COR-L47 (cell line): Measurements from ENCODE around the gene PPP1R3A.
"Not testable (repeated sequence)": the region's sequence is repeated elsewhere in the genome, so short reads cannot be mapped to it uniquely, and the experiment has no call there.

Experiments used
- DNase-seq: peaks from one replicate; lab custom pipeline; 2025; lab: John Stamatoyannopoulos, UW

The PPP1R3A gene

GRCh38 chr7:113918946-113919345 is at the start of gene PPP1R3A:
Gene PPP1R3A, minus strand, starts transcription at chr7:113919009. Its CDS starts 13 bp downstream, at chr7:113918996.
- no peak for DNase-seq

DNA sequence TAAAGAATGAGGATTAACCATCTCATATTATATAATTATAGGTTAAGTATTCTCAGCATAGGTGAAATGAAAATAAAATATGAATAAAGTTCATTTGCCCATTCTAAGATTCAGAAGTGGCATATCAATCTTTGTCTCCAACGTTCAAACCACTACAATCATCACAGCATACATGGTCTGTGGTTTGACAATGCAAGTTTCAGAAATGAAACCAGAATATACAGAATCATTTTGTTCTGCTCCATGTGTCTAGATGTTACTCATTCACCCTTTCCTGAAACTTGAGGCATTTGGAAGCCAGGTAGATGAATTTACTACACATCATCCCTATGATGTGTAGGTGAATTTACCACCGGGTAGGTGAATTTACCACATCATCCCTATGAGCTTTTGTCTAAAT is 44.5 kb upstream of the PPP1R3A start:
- DNase-seq: no peak

GRCh38 chr7:113959910-113960309 is 41.1 kb upstream of the PPP1R3A start:
- no peak for DNase-seq

DNA sequence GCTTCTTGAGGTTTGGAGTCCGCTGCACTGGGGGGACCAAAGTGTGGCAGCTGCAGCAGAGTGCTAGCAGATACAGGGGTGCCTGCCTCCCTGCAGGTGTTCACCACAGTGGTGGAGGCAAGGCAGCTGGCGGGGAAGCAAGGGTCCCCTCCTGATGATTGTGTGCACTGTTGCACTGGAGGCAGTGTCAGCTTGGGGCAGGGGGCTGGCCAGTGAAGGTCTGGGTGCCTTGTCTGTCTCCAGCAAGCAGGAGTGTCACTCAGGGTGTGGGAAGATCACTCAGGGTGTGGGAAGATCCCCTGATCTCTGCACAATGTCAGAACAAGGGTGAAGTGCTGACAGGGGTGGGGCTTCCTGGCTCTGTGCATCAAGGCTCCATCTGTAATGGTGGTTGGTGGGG is 36.3 kb upstream of the PPP1R3A start:
- DNase-seq: no peak

- DNase-seq: no peak
Observed at GRCh38 chr7:113953553-113953952, 34.7 kb upstream of the PPP1R3A start.

GRCh38 chr7:113945018-113945938 is 26.5 kb upstream of the PPP1R3A start:
- peak; percentile 21 for DNase-seq

DNA sequence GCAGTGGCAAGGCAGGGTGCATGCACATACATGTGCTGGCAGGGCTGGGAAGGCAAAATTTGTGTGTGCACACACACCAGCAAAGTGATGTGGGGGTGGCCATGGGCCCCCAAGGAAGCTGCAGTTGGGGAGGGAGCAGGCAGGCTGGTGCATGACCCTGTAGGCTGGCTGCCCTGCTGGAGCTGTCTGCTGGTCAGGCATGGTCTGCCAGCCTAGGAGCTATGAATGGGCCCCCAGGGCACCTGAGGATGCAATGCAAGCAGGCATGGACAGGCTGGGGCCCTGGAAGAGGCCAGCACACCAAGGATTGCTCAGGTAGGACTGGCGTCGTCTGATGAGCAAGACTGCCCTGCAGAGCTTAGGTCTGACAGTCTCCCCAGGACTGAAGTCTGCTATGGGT is 18.2 kb upstream of the PPP1R3A start:
- no peak for DNase-seq

DNA sequence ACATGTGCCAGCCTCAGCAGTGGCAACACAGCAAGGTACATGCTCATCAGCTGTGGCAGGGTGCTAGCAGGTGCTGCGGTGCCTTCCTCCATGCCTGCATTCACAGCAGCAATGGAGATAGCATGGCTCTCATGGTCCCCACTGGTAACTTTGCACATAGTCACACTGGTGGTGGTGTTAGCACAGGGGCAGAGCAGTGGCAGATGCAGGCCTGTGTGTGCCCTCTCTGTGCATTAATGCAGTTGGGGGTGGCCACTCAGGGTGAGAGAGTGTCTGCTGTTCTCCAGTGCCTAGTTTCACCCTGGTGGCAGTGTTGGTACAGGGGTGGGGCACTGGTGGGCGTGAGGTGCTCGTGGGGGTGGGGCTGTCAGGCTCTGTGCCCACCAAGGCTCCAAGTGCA is 17.7 kb upstream of the PPP1R3A start:
- no peak for DNase-seq

DNA sequence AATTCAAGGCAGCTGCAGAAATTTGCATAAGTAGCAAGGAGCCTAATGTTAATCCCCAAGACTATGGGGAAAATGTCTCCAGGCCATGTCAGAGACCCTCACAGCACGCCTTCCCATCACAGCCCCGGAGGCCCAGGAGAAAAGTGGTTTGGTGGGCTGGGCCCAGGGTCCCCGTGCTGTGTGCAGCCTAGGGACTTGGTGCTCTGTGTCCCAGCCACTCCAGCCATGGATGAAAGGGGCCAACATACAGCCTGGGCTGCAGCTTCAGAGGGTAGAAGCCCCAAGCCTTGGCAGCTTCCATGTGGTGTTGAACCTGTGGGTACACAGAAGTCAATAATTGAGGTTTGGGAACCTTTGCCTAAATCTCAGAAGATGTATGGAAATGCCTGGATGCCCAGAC is 10.6 kb upstream of the PPP1R3A start:
- not testable (repeated sequence) for DNase-seq

DNA sequence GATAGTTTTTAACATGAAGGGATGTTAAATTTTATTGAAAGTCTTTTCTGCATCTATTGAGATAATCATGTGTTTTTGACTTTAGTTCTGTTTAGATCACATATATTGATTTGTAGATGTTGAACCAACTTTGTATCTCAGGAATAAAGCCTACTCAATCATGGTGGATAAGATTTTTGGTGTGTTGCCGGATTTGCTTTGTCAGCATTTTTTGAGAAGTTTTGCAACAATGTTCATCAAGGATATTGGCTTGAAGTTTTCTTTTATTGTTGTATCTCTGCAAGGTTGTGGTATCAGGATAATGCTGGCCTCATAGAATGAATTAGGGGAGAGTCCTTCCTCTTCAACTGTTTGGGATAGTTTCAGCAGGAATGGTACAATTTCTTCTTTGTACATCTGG is 9.3 kb upstream of the PPP1R3A start:
- DNase-seq: no peak

- DNase-seq: no peak
Observed at GRCh38 chr7:113922049-113922448, 3.2 kb upstream of the PPP1R3A start.

- no peak for DNase-seq
Observed at GRCh38 chr7:113921363-113921762, 2.6 kb upstream of the PPP1R3A start.

DNA sequence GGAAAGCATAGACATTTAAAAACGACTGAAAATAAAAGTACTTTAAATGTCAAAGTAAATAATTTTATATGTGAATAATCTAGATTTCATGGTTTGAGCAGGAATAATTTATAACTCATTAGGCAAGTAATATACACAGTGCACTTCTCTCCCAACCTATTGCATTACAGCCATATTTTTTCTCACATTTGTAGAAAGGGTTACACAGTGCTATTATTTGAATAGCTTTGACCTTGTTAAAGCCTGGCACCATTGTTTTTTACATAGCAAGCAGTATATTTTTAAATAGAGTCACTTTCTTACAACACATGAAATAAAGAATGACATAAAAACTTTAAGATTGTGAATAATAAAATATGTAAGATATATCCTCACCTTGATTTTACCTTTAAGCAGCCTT is 969 bp downstream of the PPP1R3A start:
- no peak for DNase-seq

DNA sequence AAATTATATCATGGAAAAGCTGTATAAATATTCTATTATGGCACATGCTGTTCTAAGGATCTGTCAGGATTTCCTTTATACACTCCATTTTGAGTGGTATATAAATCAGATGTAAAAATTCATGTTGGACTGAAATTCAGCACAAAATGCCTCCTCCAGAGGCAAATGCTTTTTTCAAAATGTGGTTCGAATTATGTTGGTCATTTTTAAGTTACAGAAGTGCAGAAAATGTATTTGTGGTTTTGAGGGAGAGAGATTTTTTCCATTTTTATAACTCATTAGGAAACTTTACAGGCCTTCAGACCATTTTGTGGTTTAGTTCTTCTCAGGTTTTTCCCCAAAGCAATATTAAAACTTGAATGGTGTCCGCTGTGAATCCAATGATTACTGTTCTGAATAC is 2.9 kb downstream of the PPP1R3A start:
- no peak for DNase-seq

DNA sequence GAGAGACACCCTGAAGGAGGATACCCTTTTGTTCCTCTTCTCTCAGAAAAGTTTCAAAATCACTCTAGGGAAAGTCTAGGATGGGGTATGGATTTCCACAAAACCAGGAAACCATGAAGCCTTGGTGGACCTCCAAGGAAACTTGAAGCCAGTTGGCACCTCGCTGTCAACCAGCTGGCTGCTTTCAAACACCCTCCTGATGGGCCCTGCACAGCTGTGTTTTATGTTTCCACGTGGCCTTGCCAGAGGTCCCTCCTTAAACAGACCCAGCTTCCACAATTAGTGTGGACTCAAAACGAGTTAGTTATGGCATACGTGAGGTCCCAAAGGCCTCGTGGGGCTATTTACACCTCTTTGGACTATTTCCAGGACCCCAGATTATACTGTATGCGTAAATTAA is 5.9 kb downstream of the PPP1R3A start:
- no peak for DNase-seq

GRCh38 chr7:113907617-113908016 is 11.2 kb downstream of the PPP1R3A start:
- DNase-seq: no peak

DNA sequence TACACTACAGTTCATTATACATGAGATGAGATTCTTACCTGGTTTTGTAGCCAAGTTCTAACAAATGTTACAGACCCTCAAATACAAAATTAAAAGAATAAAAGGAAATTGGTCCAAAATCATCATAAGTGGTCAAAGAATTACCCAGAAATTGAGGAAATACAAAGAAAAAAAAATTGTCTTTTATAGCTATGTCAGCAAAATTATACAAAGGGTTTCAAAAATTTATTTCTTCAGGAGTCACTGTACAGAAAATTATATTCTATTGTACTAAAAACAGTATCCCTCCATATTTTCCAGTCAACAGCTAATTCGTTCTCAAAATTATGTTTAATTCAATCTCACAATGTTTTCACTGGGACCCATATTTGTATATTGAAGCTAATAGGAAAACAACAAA is 14.3 kb downstream of the PPP1R3A start:
- DNase-seq: no peak

- no peak for DNase-seq
Observed at GRCh38 chr7:113892818-113893217, 26.0 kb downstream of the PPP1R3A start.

DNA sequence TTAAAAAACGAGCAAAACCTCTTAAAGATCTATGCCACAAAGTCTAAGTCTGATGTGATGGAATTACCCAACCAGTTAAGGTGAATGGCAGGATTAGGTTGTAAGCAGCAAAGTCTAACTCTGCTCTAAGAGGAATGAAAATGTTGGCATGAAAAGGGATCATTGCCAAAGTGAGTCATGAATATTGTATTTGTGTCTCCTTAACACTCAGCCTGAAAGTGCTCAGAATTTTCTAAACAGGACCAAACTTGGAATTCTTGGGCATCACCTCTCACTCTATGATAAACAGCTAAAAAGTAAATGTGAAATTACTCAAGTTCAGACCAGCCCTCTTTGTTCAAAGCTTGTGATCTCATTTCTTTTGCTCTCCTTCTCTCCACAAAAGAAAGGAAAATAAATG is 27.0 kb downstream of the PPP1R3A start:
- DNase-seq: no peak

DNA sequence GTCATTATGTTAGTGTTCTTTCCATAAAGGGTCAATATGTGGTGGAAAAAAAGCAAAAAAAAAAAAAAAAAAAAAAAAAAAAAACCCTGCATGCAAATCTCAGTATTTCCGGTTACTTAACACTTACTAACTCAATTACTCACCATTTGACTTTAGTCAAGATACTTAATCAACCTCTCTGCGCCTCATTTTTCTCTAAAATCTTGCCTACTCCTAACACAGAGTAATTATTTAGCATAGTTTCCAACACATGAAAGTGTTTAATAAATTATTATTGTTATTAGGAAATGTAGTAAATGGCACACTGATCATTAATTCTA is 27.8 kb downstream of the PPP1R3A start:
- DNase-seq: no peak

- no peak for DNase-seq
Observed at GRCh38 chr7:113890331-113891030, 28.3 kb downstream of the PPP1R3A start.

- no peak for DNase-seq
Observed at GRCh38 chr7:113883096-113883495, 35.7 kb downstream of the PPP1R3A start.

GRCh38 chr7:113880559-113880958 is 38.2 kb downstream of the PPP1R3A start:
- DNase-seq: no peak
